PFSK-1 (cell line): ENCODE results near the gene PSMC2.

Experiments used
- FOXP2 ChIP-seq: optimal IDR thresholded peaks from 2 replicates; pipeline ENCODE3; 2011; ENCODE audit warnings: borderline replicate concordance, control low read depth, inconsistent platforms; ENCODE audit not compliant: insufficient read depth; ENCODE audit errors: extremely low read length, extremely low read depth
- POLR2AphosphoS5 ChIP-seq: IDR thresholded peaks from 2 replicates; pipeline ENCODE4 v1.6.1; 2012; ENCODE audit warnings: low read depth, mild to moderate bottlenecking, control low read depth, low read length, moderate library complexity
- REST ChIP-seq, 2 experiments: IDR thresholded peaks; 2 replicates each; pipeline versions ENCODE4 v1.6.1 to v1.8.0; 2011 to 2012; ENCODE audit warnings: low read depth in 2 of 2, low read length in 2 of 2, control low read depth in 1 of 2, inconsistent platforms in 1 of 2, mild to moderate bottlenecking in 1 of 2, moderate library complexity in 1 of 2; ENCODE audit not compliant: insufficient read depth in 1 of 2
- SIN3A ChIP-seq: IDR thresholded peaks from 2 replicates; pipeline ENCODE4 v1.6.1; 2012; ENCODE audit warnings: mild to moderate bottlenecking, low read length, moderate library complexity, borderline replicate concordance; ENCODE audit not compliant: insufficient read depth
- TAF1 ChIP-seq: IDR thresholded peaks from 2 replicates; pipeline ENCODE4 v1.6.1; 2012; ENCODE audit warnings: low read length, control low read depth, borderline replicate concordance; ENCODE audit not compliant: insufficient read depth

Gene PSMC2

DNA sequence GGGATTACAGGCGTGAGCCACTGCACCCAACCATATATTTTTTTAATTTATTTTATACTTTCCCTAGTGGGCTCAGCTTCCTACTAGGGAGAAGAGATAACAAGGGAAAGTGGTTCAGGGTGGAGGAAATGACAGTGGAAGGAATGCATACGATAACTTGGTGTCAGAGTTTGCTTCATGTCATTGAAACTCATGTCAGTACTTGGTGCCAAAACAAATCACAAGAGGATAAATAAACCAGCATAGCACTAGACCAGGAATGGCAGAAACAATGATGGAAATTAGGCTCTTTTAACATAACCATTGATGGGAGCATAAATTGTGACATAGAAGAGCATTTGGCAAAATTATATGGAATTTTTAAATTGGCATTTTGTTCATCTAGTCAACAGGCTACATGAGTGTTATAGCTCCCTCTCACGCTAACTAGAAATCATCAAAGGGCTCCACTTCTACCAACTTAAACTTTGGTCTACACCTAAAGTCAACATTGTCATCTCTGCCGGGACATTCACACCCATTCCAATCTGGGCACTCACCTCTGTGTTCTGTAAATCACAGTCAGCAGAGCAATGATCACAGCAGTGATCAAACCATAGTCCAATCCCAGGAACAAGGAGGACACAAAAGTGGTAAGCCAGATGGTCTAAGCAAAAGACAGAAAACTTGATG, 41.2 kb downstream of the PSMC2 start:
- TF ChIP-seq TAF1: no peak
- no peak for TF ChIP-seq FOXP2
- no peak for TF ChIP-seq REST (IDR thresholded peaks at IDR 0.05; ENCODE audit: insufficient read depth in 1 of 2, low read depth in 2 of 2, low read length in 2 of 2)
- TF ChIP-seq POLR2AphosphoS5: no peak
- TF ChIP-seq SIN3A: no peak

GRCh38 chr7:103389263-103389662, 41.8 kb downstream of the PSMC2 start:
- TF ChIP-seq REST (IDR thresholded peaks at IDR 0.05; ENCODE audit: insufficient read depth in 1 of 2, low read depth in 2 of 2, low read length in 2 of 2) (no peak), POLR2AphosphoS5 (no peak), TAF1 (no peak), FOXP2 (no peak), SIN3A (no peak)

DNA sequence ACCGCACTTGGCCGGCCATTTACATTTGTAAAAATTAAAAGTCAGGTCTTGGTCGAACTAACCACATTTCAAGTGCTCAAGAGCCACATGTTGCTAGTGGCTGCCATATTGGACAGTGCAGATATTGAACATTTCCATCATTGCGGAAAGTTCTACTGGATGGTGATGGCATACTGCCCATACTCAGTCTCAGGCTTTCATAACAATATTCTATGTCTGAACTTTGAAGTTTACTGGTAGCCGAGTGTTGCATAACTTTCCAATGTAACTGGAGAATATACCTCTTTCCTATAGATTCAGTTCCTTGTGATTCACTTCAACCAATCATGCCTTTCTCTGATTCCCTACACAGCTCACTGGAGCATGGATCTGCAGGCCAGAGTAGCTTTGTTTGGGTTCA, 43.7 kb downstream of the PSMC2 start:
- TF ChIP-seq TAF1: no peak
- no peak for TF ChIP-seq SIN3A
- no peak for TF ChIP-seq POLR2AphosphoS5
- no peak for TF ChIP-seq REST (IDR thresholded peaks at IDR 0.05; ENCODE audit: insufficient read depth in 1 of 2, low read depth in 2 of 2, low read length in 2 of 2)
- no peak for TF ChIP-seq FOXP2

- TF ChIP-seq FOXP2: no peak
- TF ChIP-seq POLR2AphosphoS5: no peak
- no peak for TF ChIP-seq SIN3A
- no peak for TF ChIP-seq REST (IDR thresholded peaks at IDR 0.05; ENCODE audit: insufficient read depth in 1 of 2, low read depth in 2 of 2, low read length in 2 of 2)
- TF ChIP-seq TAF1: no peak
Measured at GRCh38 chr7:103391976-103392375, 44.5 kb downstream of the PSMC2 start.

- no peak for TF ChIP-seq POLR2AphosphoS5
- no peak for TF ChIP-seq FOXP2
- no peak for TF ChIP-seq TAF1
Measured at GRCh38 chr7:103394566-103394965, 47.1 kb downstream of the PSMC2 start.
